Cardiac septum (tissue), 1 donor: ENCODE data around the gene SCYGR3. TPM values are rescaled to one million over a fixed set of nuclear protein-coding genes. Genes with fewer than 3 reads are reported as not detected.

Experiments
- DNase-seq: peaks from one replicate; pipeline ENCODE4 v3.0.0-alpha.2; 2020; ENCODE audit warnings: low spot score
- intact Hi-C: fragments of 100-400 bp; cut with DNase I; formaldehyde crosslinking; loops from one replicate; pipeline ENCODE4 v1.14.0; 2022
- long read RNA-seq: library from polyadenylated mRNA; unstranded; transcript quantifications from one replicate; pipeline ENCODE4 v2.0.0, GENCODE V29; 2021
- total RNA-seq: library from RNA; stranded (reverse); fragmentation: NEBNext Ultra II Directional; extraction: Animal tissue kit (Norgen Biotek cat#: 25700); gene quantifications from one replicate; pipeline ENCODE4 v1.2.1, GENCODE V29; 2021
- donor health status: DM: no; HTN: no; CAD: no.

SCYGR3 gene, protein sequence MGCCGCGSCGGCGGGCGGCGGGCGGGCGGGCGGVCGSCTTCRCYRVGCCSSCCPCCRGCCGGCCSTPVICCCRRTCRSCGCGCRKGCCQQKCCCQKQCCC
- not detected for total RNA-seq
- long read RNA-seq = 0 reads

DNA sequence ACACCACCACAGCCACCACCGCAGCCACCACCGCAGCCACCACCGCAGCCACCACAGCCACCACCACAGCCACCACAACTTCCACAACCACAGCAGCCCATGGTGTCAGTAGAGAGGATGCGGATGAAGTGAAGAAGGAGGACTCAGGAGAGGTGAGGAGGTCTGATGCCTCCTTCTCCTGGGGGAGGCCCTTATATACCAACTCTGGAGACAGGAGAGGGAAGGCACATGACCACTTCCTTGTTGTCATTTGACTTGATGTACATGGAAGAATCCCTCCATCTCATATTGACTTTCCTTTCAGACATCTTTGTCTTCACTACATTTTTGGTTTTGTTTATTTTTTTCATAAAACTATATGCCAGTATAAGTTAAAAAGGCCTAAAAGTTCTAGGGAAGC is at the start of gene SCYGR3:
Gene SCYGR3 (minus strand): TSS at position 101 of the 400 bp plus-strand sequence. CDS start 0 bp downstream, at position 101.
- intact Hi-C loops = no loop called here
- DNase-seq = no peak

DNA sequence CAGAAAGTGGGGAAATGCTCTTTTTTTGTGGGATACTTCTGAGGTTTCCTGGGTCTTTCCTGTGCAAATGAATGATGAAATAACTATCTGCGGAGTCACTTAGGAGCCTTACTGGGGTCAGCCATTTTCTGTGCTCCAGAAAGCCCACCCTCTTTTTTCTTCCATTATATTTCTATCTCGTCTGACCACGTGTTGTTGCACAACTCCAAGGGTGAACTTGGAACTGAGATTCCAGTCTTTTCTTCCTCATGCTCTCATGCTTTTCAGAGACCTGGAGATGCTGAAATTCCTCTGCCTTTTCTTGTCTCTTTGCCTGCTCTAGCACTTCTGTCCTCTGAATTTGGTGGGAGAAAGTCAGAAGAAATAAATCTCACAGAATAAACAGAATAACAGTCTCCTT is 47.2 kb upstream of the SCYGR3 start:
- intact Hi-C loops = no loop called here
- DNase-seq = no peak

DNA sequence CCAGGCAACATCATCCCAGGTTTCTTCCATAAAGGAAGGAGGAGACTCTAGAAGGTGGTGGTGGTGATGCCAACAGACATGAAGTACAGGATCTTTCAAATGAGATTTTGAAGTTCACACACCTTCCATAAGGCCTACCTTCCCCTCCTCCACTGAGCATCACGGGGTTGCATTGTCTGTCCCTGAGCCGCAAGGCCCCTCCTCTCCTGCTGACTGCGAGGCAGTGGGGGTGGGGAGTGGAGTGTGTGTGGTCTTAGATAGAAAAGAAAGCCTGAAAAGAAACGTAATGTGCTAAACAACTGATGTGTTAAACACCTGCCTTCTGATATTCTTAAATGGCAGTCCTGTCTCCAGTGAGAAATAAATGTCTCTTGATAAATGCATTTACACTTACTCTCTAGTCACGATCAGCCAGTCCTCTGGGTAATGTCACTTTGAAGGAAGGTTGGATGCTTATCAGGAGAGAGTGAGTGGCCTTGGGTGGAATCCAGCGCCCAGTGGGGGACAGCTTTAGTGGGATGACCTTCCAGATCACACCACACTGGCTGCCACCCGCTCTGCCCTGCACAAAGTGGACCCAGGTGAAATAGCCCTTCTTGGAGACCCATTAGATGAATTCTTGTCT is 46.5 kb upstream of the SCYGR3 start:
- intact Hi-C loops = no loop called here

DNA sequence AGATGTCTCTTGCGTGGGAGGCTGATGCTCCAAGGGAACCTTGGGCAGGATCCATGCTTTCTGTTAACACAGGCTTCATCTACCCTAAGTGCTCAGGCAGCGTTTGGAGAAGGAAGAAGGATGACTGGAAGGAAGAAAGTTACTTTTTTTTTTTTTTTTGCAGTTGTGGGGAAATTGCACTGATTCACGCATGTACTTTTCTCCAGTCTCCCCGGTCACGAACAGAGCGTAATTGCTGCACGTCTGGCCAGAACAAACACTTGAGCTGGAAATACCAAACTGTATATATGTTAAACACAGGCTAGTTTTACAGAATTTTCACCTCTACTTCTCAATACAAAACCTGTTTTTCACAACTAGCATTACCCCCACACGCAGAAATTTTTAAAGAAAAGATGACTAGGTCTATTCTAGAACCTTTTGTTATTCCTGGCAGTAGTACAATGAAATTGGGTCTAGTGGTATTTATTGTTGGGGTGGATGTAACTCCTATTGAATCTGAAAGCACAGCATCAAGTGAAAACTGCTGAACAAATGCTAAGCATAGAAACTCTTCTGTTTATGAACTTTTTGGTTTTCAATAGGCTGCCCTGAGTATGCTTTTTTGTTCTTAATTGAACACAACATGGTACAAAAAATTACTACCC is 42.7 kb upstream of the SCYGR3 start:
- intact Hi-C loops = loop anchor here (5.0 kb wide), 2 partner anchors 180 to 250 kb away; no protein-coding TSS in a partner anchor

More for the DNA sequence above, 46.5 kb upstream of the SCYGR3 start:
- DNase-seq = no peak

DNA sequence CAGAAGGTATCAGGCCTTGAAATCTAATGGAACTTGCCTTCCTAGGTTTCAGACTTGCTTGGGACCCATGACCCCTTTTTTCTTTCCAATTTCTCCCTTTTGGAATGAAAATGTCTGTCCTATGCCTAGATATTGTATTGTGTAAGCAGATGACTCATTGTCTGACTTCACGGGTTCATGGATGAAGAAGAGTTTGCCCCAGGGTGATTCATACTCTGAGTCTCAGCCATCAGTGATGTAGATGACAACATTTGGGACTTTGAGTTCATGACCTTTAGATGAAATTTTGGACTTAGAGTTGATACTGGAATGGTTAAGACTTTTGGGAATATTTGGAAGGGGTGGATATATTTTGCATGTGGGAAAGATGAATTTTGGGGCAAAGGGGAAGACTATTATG is 40.8 kb upstream of the SCYGR3 start:
- DNase-seq = no peak
- intact Hi-C loops = loop anchor here (5.0 kb wide), 2 partner anchors 178 to 248 kb away; no protein-coding TSS in a partner anchor

More for the DNA sequence above, 42.7 kb upstream of the SCYGR3 start:
- DNase-seq = no peak

DNA sequence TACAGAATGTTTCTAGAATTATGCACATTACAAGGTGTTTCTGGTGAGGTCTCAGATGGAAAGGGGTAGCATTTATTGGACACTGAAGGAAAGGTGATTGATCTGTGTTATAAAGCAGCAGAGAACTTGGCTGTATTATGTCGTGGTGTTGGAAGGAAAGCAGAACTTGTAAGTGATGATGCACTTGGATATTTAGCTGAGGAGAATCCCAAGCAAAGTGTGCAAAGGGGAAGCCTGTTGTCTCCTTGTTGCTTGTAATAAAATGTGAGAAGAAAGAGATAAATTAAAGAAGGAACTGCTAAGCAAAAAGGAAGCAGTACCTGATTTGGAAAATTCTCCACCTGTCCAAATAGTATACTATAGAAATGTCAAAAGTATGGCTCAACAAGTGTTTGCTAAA is 39.8 kb upstream of the SCYGR3 start:
- no peak for DNase-seq
- intact Hi-C loops = no loop called here

DNA sequence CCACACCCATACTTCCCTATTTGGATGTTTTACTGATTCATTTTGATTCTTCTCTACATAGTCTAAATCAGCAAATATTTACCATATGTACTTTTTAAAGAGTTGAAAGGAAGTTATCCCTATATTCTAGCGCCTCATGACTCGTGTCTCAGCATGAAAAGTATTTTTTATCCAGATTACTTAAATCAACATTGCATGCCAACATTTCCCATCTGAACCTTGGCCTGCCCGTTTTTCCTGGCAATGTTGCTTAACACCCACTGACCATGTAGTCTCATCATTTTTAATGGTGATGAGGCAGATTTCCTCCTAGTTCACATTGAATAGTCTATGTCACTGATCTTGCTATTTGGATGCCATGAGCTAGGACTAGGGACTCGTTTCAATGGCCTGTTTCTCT is 38.8 kb upstream of the SCYGR3 start:
- DNase-seq = no peak
- intact Hi-C loops = no loop called here

DNA sequence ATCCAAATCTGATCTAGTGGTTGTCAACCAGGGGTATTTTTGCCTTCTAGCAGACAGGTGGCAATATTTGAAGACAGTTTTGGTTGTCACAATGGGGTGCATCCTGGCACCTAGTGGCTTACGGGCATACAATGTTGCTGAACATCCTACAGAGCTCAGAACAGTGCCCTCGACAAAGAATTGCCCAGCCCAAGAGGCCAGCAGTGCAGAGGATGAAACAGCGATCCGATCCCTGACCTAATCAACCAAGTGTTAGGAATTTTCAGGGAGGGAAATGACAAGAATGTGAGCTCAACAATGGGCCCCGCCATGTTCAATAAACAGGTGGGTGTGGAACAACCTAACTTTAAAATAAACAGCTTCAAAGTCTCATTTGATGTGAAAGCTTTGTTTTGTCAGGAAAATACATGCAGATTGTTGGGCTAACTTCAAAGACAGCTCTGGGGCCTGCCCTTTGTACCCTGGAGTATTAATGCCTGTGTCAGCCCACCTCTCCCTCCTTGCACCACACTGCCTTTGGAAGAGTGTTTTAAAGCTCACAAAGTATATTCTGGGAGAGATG is 29.4 kb upstream of the SCYGR3 start:
- intact Hi-C loops = no loop called here
- DNase-seq = no peak

DNA sequence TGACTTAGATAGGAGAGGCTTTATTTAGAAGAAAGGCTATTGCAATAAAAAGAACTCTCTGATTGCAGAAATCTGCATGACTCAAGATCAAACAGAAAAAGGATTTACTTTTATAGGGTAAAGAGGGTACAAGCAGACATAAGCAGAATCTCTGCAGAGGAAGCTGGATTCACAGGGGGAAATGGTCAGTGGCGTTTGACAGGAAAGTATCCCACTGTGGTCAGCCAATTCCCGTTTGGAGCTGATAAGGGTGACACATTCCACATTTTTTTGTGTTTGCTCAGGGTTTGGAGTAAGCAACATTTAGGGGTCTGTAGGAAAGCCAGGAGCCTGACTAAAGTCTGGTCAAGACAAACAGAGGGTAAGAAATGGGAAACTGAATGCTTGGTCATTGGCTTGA is 28.0 kb upstream of the SCYGR3 start:
- intact Hi-C loops = no loop called here

DNA sequence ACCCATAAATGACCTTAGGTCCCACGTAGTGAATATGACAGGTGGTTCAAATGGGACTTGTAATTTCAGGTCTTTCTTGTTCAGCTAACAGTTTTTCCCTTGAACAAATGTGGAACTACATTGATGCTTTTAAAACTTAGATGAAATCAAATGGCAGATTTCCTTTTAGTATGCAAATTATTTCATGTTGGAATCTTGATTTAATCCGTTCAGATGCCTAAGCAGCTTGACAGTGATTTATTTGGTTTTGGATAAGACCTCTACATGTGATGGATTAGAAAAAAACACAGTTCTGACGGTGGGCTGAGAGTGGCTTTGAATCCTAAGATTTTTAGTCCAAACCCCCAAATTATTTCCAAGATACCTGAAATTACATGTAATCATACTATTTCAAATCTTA is 19.6 kb upstream of the SCYGR3 start:
- intact Hi-C loops = no loop called here
- no peak for DNase-seq

More for the DNA sequence above, 28.0 kb upstream of the SCYGR3 start:
- no peak for DNase-seq

DNA sequence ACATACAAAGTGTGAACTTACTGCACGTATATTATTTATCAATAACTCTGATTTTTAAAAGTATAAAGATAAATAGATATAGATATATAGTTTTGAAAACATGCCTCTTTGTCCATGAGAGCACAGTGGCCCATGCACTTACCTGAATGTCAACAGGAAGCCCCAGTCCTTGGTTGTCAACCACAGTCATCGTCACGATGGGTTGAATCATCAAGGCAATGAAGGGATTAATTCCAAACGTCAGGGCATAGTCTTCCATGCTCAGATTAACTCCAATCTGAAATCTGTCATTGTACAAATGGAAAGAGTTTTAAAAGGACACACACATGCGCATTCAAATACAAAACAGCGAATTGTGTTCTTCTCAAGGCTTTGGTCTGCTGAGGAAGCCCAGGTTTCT is 18.2 kb upstream of the SCYGR3 start:
- intact Hi-C loops = no loop called here
- no peak for DNase-seq

DNA sequence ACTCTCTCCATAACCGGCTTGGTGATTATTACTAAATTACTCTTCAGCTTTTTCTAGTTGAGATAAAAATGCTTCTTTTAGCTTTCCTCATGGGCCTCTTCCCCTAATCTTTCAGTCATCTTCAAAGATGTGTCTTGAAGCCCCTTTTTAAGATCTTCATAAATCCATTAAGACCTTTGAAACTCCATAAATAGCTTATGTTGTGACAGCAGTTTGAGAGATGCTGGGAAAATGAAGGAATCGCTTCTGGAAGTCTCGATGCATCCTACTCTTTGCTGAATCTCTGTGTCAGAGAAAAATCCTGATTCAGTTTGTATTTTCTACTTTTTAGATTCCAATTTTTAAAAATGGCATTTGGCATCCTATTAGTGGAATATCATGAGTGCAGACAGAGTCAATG is 15.7 kb upstream of the SCYGR3 start:
- intact Hi-C loops = no loop called here
- DNase-seq = no peak

DNA sequence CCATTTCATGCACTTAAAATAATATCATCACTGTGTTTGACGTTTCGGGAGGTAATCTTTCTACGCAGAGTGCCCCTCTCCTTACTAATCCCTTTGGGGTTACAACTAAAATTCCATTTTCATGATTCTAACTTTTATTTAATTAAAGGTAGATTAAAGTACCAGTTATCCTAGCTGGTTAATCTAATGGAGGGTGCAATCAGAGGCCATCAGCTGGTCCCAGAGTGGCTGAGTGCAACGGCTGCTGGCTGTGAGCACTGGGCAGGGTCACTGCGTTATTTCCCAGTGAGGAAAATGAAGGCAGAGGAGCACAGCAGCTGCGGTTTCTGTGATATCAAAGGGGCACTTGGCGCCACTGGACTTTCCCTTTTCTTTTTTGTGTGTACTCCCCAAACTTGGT is 14.8 kb upstream of the SCYGR3 start:
- no peak for DNase-seq
- intact Hi-C loops = no loop called here

DNA sequence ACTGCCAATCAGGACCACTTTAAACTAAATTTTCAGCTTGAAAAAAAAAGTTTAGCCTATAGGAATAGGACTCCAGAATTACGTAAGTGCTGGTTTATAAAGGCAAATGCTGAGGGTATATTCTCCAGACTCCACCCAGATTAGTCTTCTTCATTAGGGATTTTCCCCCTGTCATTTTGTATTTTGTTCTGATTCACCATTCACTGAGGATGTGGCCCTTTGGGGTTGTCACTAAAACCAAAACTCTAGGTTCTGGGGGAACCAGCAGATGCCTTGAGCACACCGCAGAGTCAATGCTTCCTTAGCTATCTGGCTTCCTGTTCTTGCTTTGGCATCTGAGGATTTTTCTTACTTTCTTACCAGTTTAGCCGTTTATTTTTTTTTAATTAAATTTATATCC is 13.1 kb upstream of the SCYGR3 start:
- DNase-seq = no peak
- intact Hi-C loops = no loop called here

DNA sequence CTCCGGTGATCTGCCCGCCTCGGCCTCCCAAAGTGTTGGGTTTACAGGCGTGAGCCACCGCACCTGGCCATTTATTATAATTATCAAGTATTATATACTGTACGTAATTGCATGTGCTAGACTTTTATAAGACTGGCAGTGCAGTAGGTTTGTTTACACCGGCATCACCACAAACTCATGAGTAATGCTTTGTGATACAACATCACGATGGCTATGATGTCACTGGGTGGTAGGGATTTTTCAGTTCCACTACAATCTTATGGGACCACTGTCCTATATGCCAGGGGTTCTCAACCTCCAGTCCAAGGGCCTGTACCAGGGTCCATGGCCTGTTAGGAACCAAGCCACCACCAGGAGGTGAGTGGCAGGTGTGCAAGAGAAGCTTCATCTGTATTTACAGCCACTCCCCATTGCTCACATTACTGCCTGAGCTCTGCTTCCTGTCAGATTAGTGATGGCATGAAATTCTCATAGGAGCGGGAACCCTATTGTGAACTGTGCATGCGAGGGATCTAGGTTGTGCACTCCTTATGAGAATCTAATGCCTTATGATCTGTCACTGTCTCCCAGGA is 12.0 kb upstream of the SCYGR3 start:
- DNase-seq = no peak
- intact Hi-C loops = no loop called here

DNA sequence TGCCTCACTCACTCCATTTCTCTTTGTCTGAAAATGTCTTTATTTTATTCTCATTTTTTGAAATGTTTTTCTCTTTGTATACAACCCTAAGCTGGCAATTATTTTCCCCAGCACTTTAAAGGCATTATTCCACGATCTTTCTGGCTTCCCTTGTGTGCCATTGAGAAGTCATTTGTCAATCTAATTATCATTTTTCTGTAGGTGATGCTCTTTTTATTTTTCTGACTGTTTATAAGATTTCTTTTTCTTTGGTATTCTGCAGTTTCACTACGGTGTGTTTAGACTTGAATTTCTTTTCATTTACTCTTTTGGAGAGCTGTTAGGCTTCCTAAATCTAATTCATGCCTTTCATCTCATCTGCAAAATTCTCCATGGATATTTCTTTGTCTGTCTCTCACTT is 10.8 kb upstream of the SCYGR3 start:
- intact Hi-C loops = no loop called here
- DNase-seq = no peak

DNA sequence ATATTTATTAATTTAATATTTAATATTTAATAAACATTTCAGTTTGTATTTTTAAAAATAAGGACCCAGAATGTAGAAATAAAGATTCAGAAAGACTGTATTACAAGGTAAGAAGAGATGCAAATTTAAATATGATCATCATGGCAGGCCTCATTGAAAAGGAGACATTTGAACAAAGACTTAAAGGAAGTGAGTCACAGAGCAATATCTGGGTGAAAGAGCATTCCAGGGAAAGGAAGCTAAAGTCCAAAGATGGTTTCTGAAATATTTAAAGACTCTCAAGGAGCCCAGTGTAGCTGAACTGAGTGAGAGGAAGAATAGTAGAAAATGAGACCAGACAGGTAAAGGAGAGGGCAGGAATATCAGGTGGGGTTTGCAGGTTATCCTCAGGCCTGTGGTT is 8.6 kb upstream of the SCYGR3 start:
- DNase-seq = no peak
- intact Hi-C loops = no loop called here

DNA sequence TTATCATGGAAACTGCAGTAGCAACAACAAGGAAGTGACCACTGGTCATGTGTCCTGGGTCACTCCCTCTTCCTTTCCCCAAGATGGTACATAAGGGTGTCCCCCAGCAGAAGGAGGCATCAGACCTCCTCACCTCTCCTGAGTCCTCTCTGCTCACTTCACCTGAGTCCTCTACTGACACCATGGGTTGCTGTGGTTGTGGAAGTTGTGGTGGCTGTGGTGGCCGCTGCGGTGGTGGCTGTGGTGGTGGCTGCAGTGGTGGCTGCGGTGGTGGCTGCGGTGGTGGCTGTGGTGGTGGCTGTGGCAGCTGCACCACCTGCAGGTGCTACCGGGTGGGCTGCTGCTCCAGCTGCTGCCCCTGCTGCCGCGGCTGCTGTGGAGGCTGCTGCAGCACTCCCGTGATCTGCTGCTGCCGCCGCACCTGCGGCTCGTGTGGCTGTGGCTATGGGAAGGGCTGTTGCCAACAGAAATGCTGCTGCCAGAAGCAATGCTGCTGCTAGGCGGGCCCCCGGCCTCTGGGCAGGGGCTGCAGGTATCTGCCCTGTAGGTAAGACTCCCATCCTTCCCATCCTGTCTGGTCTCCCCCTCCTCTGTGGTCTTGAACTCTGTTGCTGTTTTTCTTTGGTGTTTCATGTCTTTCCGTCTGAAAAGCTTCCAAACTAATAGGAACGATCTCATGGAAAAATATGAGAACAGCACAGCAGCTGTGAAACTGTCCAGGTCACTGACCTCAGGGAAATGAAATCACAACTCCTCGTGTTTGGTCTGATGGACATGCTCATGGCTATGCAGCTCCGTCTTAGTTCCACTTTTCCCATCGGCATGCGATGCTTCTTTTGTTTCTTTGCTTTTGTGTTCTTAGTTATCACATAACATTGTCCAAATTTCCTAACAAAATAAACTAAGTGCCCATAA is 2.9 kb upstream of the SCYGR3 start, which contains the start of gene SCYGR4:
Gene SCYGR4 (plus strand): TSS at position 183 of the 915 bp plus-strand sequence. CDS start 0 bp downstream, at position 183.
- no peak for DNase-seq
- intact Hi-C loops = no loop called here

DNA sequence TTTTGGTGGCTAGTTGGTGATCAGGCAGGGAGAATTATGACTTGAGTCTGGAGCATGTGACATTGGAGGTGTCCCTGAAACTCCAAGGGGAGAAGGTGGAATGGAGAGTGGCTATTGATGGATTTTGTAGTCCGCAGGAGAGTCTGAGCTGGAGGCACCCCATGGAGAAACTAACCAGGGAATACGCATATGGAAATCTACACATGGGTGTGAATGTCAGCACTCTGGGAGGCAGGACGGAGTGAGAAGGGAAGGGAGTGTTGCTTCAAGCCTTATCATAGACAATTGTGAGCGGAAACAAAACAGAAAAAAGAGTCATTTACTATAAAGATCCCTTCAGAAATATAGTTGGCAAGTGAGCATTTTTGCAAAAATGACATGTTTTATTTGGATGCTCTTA is 2.0 kb upstream of the SCYGR3 start:
- no peak for DNase-seq
- intact Hi-C loops = no loop called here
